Endothelial cell (in vitro differentiated cells): Measurements from ENCODE around the gene UPP2. TPM values are rescaled to one million over a fixed set of nuclear protein-coding genes. Genes with fewer than 3 reads are reported as not detected.

Experiments
- DNase-seq: peaks from one replicate; pipeline ENCODE4 v3.0.0; 2021; ENCODE audit warnings: low spot score
- H3K27ac Mint-ChIP-seq: one replicate; pipeline ENCODE4 v1.8.0; 2021; ENCODE audit warnings: mixed read lengths, inconsistent platforms; ENCODE audit not compliant: unreplicated experiment
- H3K27me3 Mint-ChIP-seq: one replicate; pipeline ENCODE4 v1.8.0; 2021; ENCODE audit warnings: mild to moderate bottlenecking, moderate library complexity, mixed read lengths, inconsistent platforms; ENCODE audit not compliant: unreplicated experiment
- H3K36me3 Mint-ChIP-seq: one replicate; pipeline ENCODE4 v1.8.0; 2021; ENCODE audit warnings: mild to moderate bottlenecking, low read depth, mixed read lengths, inconsistent platforms; ENCODE audit not compliant: unreplicated experiment
- H3K4me1 Mint-ChIP-seq: one replicate; pipeline ENCODE4 v1.8.0; 2021; ENCODE audit warnings: mild to moderate bottlenecking, mixed read lengths, inconsistent platforms; ENCODE audit not compliant: unreplicated experiment
- H3K4me3 Mint-ChIP-seq: one replicate; pipeline ENCODE4 v1.8.0; 2021; ENCODE audit warnings: mild to moderate bottlenecking, mixed read lengths, inconsistent platforms; ENCODE audit not compliant: unreplicated experiment
- H3K9me3 Mint-ChIP-seq: one replicate; pipeline ENCODE4 v1.8.0; 2021; ENCODE audit warnings: mixed read lengths, inconsistent platforms; ENCODE audit not compliant: unreplicated experiment
- CTCF ChIP-seq: fragments of 200-600 bp; sonication (generic); IDR thresholded peaks from one replicate; pipeline ENCODE4 v1.5.0; 2021; ENCODE audit warnings: antibody characterized with exemption; ENCODE audit not compliant: unreplicated experiment
- total RNA-seq: library from RNA; stranded (reverse); fragmentation: NEBNext Ultra II Directional; extraction: Animal tissue kit (Norgen Biotek cat#: 25700); gene quantifications from one replicate; pipeline ENCODE4 v1.2.1, GENCODE V29; 2021; ENCODE audit not compliant: unreplicated experiment

Gene UPP2
- total RNA-seq, 1 donor from 2014 or later, result not detected

- Mint-ChIP-seq H3K36me3 (no peaks in the 10 kb centered on the region), H3K4me3 (no peak overlapping the region), H3K27me3 (no peaks in the 10 kb centered on the region), H3K9me3 (no peaks in the 10 kb centered on the region), H3K27ac (no peak overlapping the region), H3K4me1 (peaks cover 3% of the 10 kb centered on the region)
- no peak for DNase-seq
- no peak for TF ChIP-seq CTCF
Observed at GRCh38 chr2:158143703-158144360, 42.2 kb downstream of the UPP2 start.

- TF ChIP-seq CTCF, result no peak
- Mint-ChIP-seq H3K4me3 (no peak overlapping the region), H3K36me3 (no peaks in the 10 kb centered on the region), H3K27me3 (no peaks in the 10 kb centered on the region), H3K9me3 (no peaks in the 10 kb centered on the region), H3K4me1 (no peaks in the 10 kb centered on the region), H3K27ac (no peak overlapping the region)
- no peak for DNase-seq
Observed at GRCh38 chr2:158144914-158145625, 43.4 kb downstream of the UPP2 start.

GRCh38 chr2:158153270-158154015, 51.8 kb downstream of the UPP2 start:
- H3K9me3 Mint-ChIP-seq, result no peaks in the 10 kb centered on the region
- H3K27me3 Mint-ChIP-seq, result no peaks in the 10 kb centered on the region
- no peaks in the 10 kb centered on the region for H3K4me1 Mint-ChIP-seq
- no peak overlapping the region for H3K27ac Mint-ChIP-seq
- no peak overlapping the region for H3K4me3 Mint-ChIP-seq
- TF ChIP-seq CTCF, result no peak
- DNase-seq, result no peak
- no peaks in the 10 kb centered on the region for H3K36me3 Mint-ChIP-seq

GRCh38 chr2:158154596-158154995, 52.9 kb downstream of the UPP2 start:
- H3K4me1 Mint-ChIP-seq, result no peaks in the 10 kb centered on the region
- no peaks in the 10 kb centered on the region for H3K9me3 Mint-ChIP-seq
- H3K36me3 Mint-ChIP-seq, result no peaks in the 10 kb centered on the region
- H3K4me3 Mint-ChIP-seq, result no peak overlapping the region
- no peak for TF ChIP-seq CTCF
- DNase-seq, result no peak
- no peak overlapping the region for H3K27ac Mint-ChIP-seq
- no peaks in the 10 kb centered on the region for H3K27me3 Mint-ChIP-seq
